ENCODE measurements around the gene STXBP6. TPM values are rescaled to one million over a fixed set of nuclear protein-coding genes. Genes with fewer than 3 reads are reported as not detected.

The STXBP6 gene
- total RNA-seq, 1 donor from 2014 or later = 16.9 TPM

- no peak for DNase-seq (ENCODE audit: low read depth in 2 of 2)
Observed at GRCh38 chr14:24918822-24919221, 131.1 kb downstream of the STXBP6 start.

DNA sequence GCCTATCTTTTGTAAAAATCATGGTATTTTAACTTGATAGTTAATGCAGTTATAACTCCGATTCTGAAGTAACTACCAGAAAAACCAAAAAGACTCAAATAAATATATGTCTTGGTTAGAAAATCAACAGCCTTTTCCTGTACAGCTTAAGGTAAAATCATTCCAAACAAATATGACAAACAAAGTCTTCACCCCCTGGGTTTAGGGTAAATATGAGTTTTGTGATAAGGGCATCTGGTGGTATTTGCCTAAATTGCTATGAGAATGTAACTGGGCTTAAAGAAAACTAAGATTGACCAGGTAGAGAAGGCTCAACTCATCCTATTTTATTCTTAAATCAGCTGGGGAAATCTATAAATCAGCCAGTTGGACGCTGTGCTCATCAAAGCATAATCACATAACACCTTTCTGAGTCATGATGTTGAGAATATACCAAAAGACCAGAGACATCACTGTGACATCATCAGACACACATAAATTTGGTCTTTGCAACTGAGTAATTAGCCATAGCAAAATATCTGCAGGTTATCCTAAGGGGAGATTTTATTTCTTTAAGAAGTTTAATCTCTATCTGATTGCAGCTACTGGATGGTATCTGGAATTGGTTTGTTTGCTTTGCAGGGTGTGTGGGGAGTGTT is 133.9 kb downstream of the STXBP6 start:
- no peak for DNase-seq (ENCODE audit: low read depth in 2 of 2)

DNA sequence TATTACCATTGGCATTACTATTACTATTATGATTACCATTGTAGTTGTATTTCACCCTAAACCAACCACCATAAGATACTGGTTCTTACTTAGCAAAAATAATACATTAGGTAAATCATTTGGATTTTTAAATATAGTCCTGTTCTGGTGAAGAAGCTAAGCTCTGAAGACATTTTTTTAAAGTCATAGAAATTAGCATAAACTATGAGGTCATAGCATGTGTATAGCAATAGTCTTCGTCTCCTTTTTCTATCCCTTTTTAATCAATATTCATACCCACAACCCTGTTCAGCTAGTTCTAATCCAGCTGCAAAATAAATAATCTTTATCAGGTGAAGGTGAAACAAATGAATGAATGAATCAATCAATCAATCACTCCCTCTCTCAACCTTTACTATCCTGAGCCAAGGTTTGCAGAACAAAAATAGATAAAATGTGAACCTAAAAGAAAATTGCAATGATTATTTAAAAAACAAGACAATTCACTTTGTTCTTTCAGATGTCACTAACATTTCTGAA is 134.5 kb downstream of the STXBP6 start:
- no peak for DNase-seq (ENCODE audit: low read depth in 2 of 2)

DNA sequence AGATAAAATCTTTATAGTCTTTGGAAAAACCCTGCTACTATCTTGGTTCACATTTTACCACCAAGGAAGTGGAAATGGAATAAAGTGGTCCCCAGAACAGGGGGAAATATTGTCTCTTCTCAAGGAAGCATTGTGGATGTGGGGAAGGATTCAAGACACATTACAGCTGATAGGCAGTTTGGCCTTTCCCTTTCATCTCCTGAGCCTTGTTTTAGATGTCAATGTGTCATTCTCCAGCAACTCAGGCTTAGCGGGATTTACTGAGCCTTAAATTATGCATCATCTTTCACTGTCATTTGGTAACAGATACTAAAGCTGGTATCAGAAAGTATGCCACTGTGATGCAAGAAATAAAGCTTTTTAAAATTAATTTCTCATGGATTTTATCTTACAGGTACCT is 136.2 kb downstream of the STXBP6 start:
- no peak for DNase-seq (ENCODE audit: low read depth in 2 of 2)

GRCh38 chr14:24913021-24913420 is 136.9 kb downstream of the STXBP6 start:
- DNase-seq (ENCODE audit: low read depth in 2 of 2) = no peak

DNA sequence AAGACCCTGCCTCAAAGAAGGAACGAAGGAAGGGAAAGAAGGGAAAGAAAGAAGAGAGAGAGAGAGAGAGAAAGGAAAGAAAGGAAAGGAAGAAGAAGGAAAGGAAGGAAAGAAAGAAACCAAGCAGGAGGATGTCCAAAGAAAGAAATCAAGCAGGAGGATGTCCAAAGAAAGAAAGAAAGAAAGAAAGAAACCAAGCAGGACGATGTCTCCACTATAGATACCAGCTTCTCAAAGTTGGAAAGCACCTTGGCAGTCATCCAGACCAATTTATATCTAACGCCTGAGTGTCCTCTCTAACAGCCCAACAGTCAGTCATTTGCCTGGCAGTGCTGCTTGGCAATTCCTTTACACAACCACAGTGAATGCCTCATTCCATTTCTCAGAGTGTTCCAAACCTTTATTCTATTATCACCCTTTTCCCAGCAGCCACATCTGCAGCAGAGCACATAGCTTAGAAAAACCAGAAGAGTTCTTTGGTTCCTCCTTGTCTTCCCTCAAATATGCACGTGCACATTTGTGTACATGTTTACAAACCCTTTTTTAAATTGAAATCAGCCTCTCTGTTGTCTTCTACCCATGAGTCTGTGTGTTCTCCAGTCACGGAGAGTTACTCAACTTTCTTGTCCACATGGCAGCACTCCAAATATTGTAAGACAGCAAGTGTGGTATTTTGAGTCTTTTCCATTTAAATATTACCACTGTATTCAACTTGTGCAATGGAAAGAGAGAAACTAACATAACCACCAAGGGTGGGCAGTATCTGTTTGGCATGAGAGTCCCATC is 138.4 kb downstream of the STXBP6 start:
- no peak for DNase-seq (ENCODE audit: low read depth in 2 of 2)

DNA sequence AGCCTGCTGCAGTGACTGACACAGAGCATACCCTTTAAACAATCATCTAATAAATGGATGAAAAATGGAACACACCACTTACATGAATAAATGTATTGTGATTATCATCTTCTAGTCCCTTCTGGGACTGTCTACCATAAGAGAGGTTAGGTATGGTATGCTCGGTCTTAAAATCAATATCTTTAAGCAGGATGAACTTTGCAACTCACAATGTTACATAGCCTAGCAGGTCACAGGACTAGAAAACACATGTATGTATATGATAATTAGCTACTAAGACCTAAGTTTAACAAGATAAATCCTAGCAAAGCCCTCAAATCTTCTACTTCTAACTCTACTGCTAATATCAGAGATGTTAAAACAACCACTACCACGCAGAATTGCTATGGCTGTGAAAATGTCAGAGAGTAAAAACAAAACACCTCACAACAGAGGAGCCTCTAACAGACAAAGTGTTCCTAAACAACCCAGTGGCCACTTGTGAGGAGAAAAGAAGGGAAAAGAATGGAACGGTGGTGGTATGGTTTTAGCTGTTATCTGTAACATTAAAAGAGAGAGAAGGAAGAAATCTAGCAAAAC is 139.4 kb downstream of the STXBP6 start:
- DNase-seq (ENCODE audit: low read depth in 2 of 2) = no peak

DNA sequence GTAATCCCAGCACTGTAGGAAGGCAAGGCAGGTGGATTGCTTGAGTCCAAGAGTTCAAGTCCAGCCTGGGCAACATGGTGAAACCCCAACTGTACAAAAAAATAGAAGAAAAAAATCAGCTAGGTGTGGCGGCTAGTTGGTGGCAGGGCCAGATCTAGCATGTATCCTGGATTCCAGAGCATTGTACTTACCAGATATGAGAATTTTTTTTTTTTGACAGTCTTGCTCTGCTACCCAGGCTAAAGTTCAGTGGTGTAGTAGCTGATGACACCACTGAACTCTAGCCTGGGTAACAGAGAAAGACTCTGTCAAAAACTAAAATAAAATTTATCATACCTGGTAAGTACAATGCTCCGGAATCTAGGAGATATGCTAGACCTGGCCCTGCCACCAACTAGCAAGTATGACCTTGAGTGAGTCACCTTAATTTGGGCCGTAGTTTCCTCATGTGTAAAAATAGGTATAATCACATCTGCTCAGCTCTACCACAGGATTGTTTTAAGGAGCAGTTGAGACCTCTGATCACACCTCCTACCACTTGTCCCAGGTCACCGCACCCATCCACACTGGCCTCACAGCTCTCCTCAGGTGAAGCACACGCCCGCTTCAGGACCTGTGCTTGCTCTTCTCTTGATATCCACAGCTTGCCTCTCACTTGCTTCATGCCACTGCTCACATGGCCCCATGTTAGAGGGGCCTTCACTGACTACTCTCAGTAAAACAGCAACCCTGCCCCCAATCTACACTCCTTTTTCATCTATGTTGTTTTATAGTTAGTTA is 140.2 kb downstream of the STXBP6 start:
- DNase-seq (ENCODE audit: low read depth in 2 of 2) = no peak

- DNase-seq (ENCODE audit: low read depth in 2 of 2) = no peak
Observed at GRCh38 chr14:24908592-24909236, 141.2 kb downstream of the STXBP6 start.

GRCh38 chr14:24904533-24904932 is 145.4 kb downstream of the STXBP6 start:
- DNase-seq (ENCODE audit: low read depth in 2 of 2) = no peak

GRCh38 chr14:24903337-24903736 is 146.6 kb downstream of the STXBP6 start:
- DNase-seq (ENCODE audit: low read depth in 2 of 2) = no peak

GRCh38 chr14:24900269-24901100 is 149.5 kb downstream of the STXBP6 start:
- DNase-seq (ENCODE audit: low read depth in 2 of 2) = peak in 1 of 2 donors; percentile 30

DNA sequence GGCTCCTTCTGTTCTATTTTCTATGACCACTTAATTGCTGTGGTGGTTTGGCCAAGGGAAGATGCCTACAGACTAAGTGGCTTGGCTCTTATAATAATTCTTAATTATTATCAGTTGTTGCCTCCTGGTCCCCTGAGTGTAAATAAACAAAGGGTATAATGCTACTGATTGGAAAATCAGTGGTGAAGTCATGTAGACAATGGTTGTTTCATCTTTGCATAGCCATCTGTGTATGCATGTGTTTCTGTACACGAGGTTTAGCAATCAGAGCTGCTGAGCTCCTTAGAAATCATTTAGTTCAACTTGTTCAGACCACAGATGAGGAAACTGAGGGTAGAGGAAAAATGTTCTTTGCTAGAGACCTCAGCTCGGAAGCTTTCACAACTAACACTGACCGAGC is 152.2 kb downstream of the STXBP6 start:
- DNase-seq (ENCODE audit: low read depth in 2 of 2) = no peak

DNA sequence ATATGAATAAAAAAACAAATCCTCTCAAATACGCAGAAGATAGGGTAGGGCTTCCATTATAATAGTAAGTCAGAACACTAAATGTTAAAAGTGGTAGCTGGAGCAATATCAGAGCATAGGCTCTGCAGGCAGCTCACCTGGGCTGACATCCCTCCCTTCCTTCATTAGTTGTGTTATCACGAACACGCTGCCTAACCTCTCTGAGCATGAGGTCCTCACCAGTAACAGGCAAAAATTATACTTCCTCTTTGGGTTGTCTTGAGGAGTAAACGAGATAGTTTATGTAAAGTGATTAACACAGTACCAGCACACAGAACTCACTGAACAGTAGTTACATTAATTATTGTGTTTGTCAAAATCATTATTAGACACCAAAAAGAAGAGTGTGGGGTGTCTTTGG is 154.3 kb downstream of the STXBP6 start:
- DNase-seq (ENCODE audit: low read depth in 2 of 2) = no peak

DNA sequence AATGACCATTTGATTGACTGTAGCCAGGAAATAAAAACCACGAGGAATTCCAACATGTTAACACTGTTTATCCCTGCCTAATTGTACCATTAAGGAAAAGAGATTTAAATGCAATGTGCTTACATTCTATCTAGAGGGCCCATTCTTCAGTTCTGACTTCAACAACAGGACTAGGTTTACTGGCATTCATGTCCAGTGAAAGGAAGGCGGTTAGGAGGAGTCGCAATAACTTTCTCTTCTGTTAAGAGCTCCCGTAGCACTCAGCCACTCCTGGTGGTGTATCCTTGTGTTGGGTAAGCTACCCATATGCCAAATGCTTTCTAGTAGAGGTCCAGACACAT is 154.7 kb downstream of the STXBP6 start:
- no peak for DNase-seq (ENCODE audit: low read depth in 2 of 2)

DNA sequence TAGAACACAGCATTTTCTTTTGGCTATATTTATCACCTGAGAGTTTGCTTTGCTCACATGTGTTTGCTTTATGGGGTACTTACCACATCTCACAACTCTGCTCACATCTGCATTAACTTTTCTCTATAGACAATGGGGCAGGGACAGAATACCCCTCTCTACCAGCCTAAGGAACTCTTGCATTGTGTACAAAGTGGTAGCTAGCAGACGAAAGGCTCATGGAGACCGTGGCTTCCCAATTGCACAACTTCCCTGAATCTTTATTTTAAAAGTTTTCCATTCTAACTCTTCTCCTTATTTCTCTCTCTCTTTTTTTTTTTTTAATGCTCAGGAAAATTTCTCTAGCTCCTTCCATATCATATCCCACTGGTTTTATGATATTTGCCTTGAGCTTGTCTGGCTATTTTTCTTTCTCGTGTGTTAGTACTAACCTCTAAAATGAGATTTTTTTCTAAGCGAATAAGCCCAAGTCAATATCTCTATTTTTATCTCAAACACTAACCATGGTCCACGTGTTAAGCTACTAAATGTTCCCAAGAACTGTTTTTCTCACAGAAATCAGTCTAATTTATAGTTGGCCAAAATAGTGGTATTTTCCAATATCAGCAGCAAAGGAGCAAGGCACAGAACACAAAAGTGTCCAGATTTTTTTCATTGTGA is 155.2 kb downstream of the STXBP6 start:
- DNase-seq (ENCODE audit: low read depth in 2 of 2) = no peak

- no peak for DNase-seq (ENCODE audit: low read depth in 2 of 2)
Observed at GRCh38 chr14:24892497-24893051, 157.4 kb downstream of the STXBP6 start.

DNA sequence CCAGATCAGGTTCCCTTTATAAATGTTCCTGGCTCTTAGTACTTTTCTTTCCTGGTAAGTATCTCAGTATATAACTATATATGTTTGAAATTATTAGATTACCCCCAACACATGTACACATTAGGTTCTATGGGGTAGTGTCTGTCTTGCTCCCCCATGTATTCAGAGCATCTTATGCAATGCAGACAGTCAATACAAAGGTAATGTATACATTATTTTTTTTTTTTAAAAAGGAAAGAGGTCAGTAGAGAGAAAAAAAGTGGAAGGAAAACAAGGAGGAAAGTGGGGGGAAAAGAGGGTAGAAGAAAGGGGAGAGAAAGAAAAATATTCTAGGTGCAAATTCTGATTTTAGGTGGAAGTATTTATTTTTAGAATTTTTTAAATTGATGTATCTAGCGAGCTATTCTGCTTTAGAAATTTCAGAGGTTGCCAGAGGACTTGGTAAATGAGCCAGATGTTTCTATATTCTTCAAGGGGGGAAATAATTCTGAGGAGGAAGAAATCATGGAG is 157.9 kb downstream of the STXBP6 start:
- DNase-seq (ENCODE audit: low read depth in 2 of 2) = no peak

- DNase-seq (ENCODE audit: low read depth in 2 of 2) = no peak
Observed at GRCh38 chr14:24890716-24891115, 159.2 kb downstream of the STXBP6 start.
